ENCODE data around the gene CPLX1.

CPLX1 gene

GRCh38 chr4:825971-826330 lies at the start of gene CPLX1:
Gene CPLX1 (minus strand): TSS chr4:826129. CDS start chr4:824522, 1,607 bp downstream.
- H3K4me3 ChIP-seq (ENCODE audit: low read depth, low read length) = no peak within 1 kb of the TSS
- TF ChIP-seq CTCF (IDR thresholded peaks at IDR 0.05; ENCODE audit: borderline replicate concordance, insufficient read depth, low read depth, low read length) = no peak

DNA sequence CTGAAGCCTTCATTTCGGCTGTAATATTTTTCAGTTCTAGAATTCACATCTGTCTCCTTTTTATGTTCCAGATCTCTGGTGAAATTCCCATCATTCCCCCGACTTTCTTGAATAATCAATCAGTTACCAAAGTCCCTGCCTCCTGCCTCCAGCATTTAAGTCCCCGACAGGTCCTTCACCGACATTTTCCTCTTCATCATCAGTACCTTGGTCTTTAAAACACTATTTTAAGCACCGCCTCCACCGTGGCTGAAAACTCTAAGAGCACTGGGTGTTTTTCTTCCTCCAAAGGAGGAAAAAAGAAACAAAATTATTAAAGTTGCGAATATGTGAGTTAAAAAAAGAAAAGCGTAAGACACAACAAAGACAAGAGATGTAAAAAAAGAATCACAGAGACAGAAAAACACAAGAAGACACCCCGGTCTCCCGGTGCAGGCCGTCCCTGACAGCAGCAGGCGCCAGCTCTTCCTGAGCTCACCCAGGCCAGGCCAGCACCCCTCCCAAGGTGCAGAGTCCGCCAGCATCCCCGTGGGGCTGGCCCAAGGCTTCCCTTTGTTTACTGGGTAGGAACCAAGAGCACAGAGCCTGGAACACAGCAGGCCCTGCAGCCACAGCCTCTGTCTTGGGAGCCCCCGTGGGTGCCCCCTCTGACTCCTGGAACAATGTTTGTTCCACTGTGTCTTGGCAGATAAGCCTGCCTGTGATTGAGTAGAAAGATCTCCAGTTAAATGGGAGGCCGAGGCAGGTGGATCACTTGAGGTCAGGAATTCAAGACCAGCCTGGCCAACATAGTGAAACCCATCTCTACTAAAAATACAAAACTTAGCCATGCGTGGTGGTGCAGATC lies 49.3 kb upstream of the CPLX1 start:
- no peak for TF ChIP-seq CTCF (IDR thresholded peaks at IDR 0.05; ENCODE audit: borderline replicate concordance, insufficient read depth, low read depth, low read length)
- H3K4me3 ChIP-seq (ENCODE audit: low read depth, low read length) = no peak overlapping the region

DNA sequence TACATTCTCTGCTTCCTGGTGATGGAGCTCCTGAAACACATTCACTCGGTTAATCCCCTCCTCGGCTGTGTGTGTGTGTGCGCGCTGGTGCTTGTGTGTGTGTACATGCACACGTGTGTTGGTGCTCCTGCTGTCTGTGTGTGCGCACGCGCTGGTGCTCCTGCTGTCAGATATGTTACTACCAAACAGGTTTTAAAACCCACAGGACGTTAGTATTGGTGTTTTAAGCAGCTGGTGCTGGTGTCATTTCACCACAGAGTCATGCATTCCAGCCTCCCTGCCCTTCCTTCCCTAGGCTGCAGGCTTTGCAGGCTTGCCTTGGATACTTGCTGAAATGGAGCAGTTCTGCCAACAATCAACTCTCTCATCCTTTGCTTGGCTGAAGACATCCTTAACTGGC lies 48.1 kb upstream of the CPLX1 start:
- TF ChIP-seq CTCF (IDR thresholded peaks at IDR 0.05; ENCODE audit: borderline replicate concordance, insufficient read depth, low read depth, low read length) = no peak
- H3K4me3 ChIP-seq (ENCODE audit: low read depth, low read length) = no peak overlapping the region

DNA sequence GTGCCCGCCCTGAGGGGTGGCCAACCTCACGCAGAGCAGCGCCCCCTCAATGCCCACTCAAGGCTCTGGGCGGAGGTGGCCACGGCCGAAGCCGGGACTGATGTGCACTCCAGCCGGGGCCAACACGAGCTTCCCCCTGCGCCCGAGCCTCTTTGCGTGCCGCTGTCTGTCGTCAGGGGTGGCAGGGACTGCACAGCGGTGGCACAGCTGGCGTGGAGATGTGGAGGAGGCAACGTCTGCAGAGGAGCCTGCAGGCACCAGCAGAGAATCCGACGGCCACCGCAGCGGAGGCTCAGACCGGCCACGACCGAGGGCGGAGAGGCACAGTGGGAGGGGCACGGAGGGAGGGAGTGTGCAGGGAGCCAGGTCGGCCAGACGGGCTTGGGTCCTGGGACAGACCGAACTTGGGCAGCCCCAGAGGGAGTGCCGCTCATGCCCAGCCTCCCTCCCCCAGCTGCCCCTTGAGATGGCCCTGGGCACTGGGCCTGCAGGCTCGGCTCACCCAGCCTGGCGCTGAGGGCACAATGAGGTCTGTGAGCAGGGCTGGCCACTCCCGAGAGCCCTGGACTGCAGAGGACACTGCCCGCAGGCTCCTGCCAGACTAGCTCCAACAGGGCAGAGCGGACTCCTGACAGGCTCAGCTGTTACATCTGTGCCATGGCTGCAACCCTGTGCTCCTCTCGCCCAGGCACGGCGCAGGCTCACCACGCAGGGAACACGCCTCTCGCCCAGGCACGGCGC lies 46.5 kb upstream of the CPLX1 start:
- no peak overlapping the region for H3K4me3 ChIP-seq (ENCODE audit: low read depth, low read length)
- no peak for TF ChIP-seq CTCF (IDR thresholded peaks at IDR 0.05; ENCODE audit: borderline replicate concordance, insufficient read depth, low read depth, low read length)

GRCh38 chr4:871484-871883 lies 45.6 kb upstream of the CPLX1 start:
- TF ChIP-seq CTCF (IDR thresholded peaks at IDR 0.05; ENCODE audit: borderline replicate concordance, insufficient read depth, low read depth, low read length) = no peak
- H3K4me3 ChIP-seq (ENCODE audit: low read depth, low read length) = no peak overlapping the region

- no peak overlapping the region for H3K4me3 ChIP-seq (ENCODE audit: low read depth, low read length)
- no peak for TF ChIP-seq CTCF (IDR thresholded peaks at IDR 0.05; ENCODE audit: borderline replicate concordance, insufficient read depth, low read depth, low read length)
Measured at GRCh38 chr4:870951-871350, 45.0 kb upstream of the CPLX1 start.

GRCh38 chr4:869776-870175 lies 43.8 kb upstream of the CPLX1 start:
- TF ChIP-seq CTCF (IDR thresholded peaks at IDR 0.05; ENCODE audit: borderline replicate concordance, insufficient read depth, low read depth, low read length) = no peak
- no peak overlapping the region for H3K4me3 ChIP-seq (ENCODE audit: low read depth, low read length)
